Measurements from ENCODE around the gene FASN. TPM values are rescaled to one million over a fixed set of nuclear protein-coding genes. Genes with fewer than 3 reads are reported as not detected.

The FASN gene
- total RNA-seq, 6 donors from 2014 or later = 191 to 805 (median 577) TPM

- ATAC-seq (ENCODE audit: low FRiP score in 2 of 2) = peak in 1 of 2 donors; percentile 23
- 4 to 38% methylated on average over 17 to 29 of the region's 79 CpGs for WGBS, 2 donors
- H3K9me3 ChIP-seq = no peaks in the 10 kb centered on the region
- peak in 1 of 2 donors; percentile 84 for DNase-seq
- peak overlapping the region; percentile 59 to 81 (median 67) for H3K27ac ChIP-seq
- no peaks in the 10 kb centered on the region for H3K27me3 ChIP-seq
- TF ChIP-seq EP300 (IDR thresholded peaks at IDR 0.05) (no peak), POLR2AphosphoS5 (IDR thresholded peaks at IDR 0.05) (no peak), POLR2A (IDR thresholded peaks at IDR 0.05) (no peak), CTCF (IDR thresholded peaks at IDR 0.05) (no peak)
- peaks cover 3 to 54% (median 37%) of the 10 kb centered on the region in 4 donors for H3K36me3 ChIP-seq
- H3K4me3 ChIP-seq = peak overlapping the region; percentile 51 to 99 (median 91)
- peaks cover 20 to 44% (median 26%) of the 10 kb centered on the region in 4 donors for H3K4me1 ChIP-seq
Observed at GRCh38 chr17:82050761-82051641, 47.0 kb downstream of the FASN start.

- ATAC-seq (ENCODE audit: low FRiP score in 2 of 2) (no peak), DNase-seq (peak in 1 of 2 donors; percentile 80)
- peak overlapping the region in 1 of 4 donors; percentile 70 for H3K27ac ChIP-seq
- peaks cover 3 to 46% (median 29%) of the 10 kb centered on the region in 4 donors for H3K36me3 ChIP-seq
- H3K4me1 ChIP-seq = peaks cover 20 to 44% (median 26%) of the 10 kb centered on the region in 4 donors
- H3K9me3 ChIP-seq = no peaks in the 10 kb centered on the region
- H3K27me3 ChIP-seq = no peaks in the 10 kb centered on the region
- TF ChIP-seq POLR2A (IDR thresholded peaks at IDR 0.05) (no peak), EP300 (IDR thresholded peaks at IDR 0.05) (no peak), POLR2AphosphoS5 (IDR thresholded peaks at IDR 0.05) (no peak), CTCF (IDR thresholded peaks at IDR 0.05) (no peak)
- WGBS, 2 donors = 88 to 100% methylated on average over 2 to 28 of the region's 28 CpGs
- H3K4me3 ChIP-seq = peak overlapping the region in 3 of 4 donors; percentile 87 to 99 (median 95)
Observed at GRCh38 chr17:82050152-82050760, 47.8 kb downstream of the FASN start.

- 96 to 97% methylated on average over 7 to 9 of the region's 16 CpGs for WGBS, 2 donors
- H3K4me1 ChIP-seq = peaks cover 20 to 40% (median 26%) of the 10 kb centered on the region in 4 donors
- H3K36me3 ChIP-seq = peaks cover 0 to 39% (median 22%) of the 10 kb centered on the region in 4 donors
- TF ChIP-seq CTCF (IDR thresholded peaks at IDR 0.05) (no peak), EP300 (IDR thresholded peaks at IDR 0.05) (no peak), POLR2A (IDR thresholded peaks at IDR 0.05) (no peak), POLR2AphosphoS5 (IDR thresholded peaks at IDR 0.05) (no peak)
- H3K27me3 ChIP-seq = no peaks in the 10 kb centered on the region
- no peak for ATAC-seq (ENCODE audit: low FRiP score in 2 of 2)
- no peak overlapping the region for H3K4me3 ChIP-seq
- no peaks in the 10 kb centered on the region for H3K9me3 ChIP-seq
- peak in 1 of 2 donors; percentile 75 for DNase-seq
- no peak overlapping the region for H3K27ac ChIP-seq
Observed at GRCh38 chr17:82049521-82049971, 48.5 kb downstream of the FASN start.

- ATAC-seq (ENCODE audit: low FRiP score in 2 of 2) (no peak), DNase-seq (no peak)
- Histone ChIP-seq H3K4me3 (no peak overlapping the region), H3K27me3 (no peaks in the 10 kb centered on the region), H3K4me1 (peaks cover 20 to 40% (median 26%) of the 10 kb centered on the region in 4 donors), H3K27ac (no peak overlapping the region), H3K36me3 (peaks cover 0 to 35% (median 18%) of the 10 kb centered on the region in 4 donors), H3K9me3 (no peaks in the 10 kb centered on the region)
- no peak for TF ChIP-seq EP300 (IDR thresholded peaks at IDR 0.05)
- TF ChIP-seq CTCF (IDR thresholded peaks at IDR 0.05) = no peak
- TF ChIP-seq POLR2A (IDR thresholded peaks at IDR 0.05) = no peak
- no peak for TF ChIP-seq POLR2AphosphoS5 (IDR thresholded peaks at IDR 0.05)
- whole genome bisulfite sequencing, 2 donors = 97 to 100% methylated on average over 2 to 7 of the region's 8 CpGs
Observed at GRCh38 chr17:82049106-82049505, 48.9 kb downstream of the FASN start.
